ENCODE measurements around the gene SLC25A30. TPM values are rescaled to one million over a fixed set of nuclear protein-coding genes. Genes with fewer than 3 reads are reported as not detected.
"Not testable (repeated sequence)": the region's sequence is repeated elsewhere in the genome, so short reads cannot be mapped to it uniquely, and the experiment has no call there.

SLC25A30 gene
- total and polyA plus RNA-seq, 7 experiments from 2014 or later: 1.7 to 29.4 (median 19.3) TPM

DNA sequence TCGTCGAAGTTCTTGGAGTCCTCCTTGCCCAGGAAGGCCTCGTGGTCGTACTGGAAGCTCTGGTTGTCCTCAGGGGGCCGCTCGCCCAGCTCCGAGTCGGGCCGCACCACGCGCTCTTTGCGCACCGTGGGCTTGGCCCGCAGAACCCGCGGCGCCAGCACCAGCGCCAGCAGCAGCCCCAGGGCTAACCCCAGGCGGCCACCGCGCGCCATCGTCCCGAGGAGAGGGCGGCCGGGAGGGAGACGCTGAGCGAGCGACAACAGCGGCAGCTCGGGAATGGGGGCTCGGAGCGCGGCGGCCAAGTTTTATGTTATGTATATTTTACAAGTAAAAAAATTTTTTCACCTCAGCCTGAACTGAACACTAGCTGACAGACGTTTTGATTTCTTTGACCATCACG is 27.0 kb downstream of the SLC25A30 start:
- POLR2A ChIA-PET; DNase-seq; H3K9me3 Mint-ChIP-seq; H3K27ac Mint-ChIP-seq; intact Hi-C loops (cut with micrococcal nuclease); H3K27ac ChIP-seq (ENCODE audit: low read depth, low read length); H3K4me3 Mint-ChIP-seq; H3K4me3 ChIP-seq (ENCODE audit: low read length); H3K9me3 ChIP-seq (ENCODE audit: control insufficient read depth in 2 of 3, low read length in 3 of 3); H3K27me3 ChIP-seq (ENCODE audit: control insufficient read depth in 2 of 2, insufficient read depth in 2 of 2, low read length in 2 of 2); ATAC-seq; H3K27me3 Mint-ChIP-seq: not testable (repeated sequence)
- CTCF ChIA-PET: interaction anchor here (1.5 kb wide), 1 partner anchor 50 kb away, joined by 3 read pairs; the partner anchor contains the start of gene TPT1
- H3K36me3 Mint-ChIP-seq: peaks cover 10 to 38% (median 24%) of the 10 kb centered on the region in 5 donors
- Histone ChIP-seq H3K36me3 (ENCODE audit: control insufficient read depth in 2 of 3, insufficient read depth in 3 of 3, low read length in 3 of 3) (peaks cover 0 to 18% (median 0%) of the 10 kb centered on the region in 3 experiments), H3K4me1 (ENCODE audit: control insufficient read depth in 2 of 2, insufficient read depth in 2 of 2, low read length in 2 of 2) (peaks cover 10 to 13% of the 10 kb centered on the region in 2 donors)
- H3K4me1 Mint-ChIP-seq: peaks cover 19 to 31% (median 26%) of the 10 kb centered on the region in 7 donors

DNA sequence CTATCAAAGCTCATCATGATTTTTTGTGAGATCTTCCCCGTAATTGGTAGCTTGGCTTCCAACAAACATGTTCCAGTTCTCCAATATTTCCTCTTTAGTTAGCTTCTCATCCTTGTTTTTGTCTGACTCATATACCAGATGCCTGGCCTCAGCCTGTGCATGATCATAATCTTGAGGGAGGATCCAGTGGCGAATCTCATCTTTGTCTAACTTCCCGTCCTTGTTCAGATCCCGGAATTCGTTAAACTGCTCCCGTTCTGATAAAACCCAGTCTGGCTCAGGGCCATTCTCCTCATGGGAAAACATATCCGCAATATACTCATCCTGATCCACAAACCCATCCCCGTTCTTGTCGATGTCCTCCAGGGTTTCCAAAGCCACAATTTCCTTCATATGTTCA is 27.8 kb downstream of the SLC25A30 start:
- POLR2A ChIA-PET, H3K27me3 Mint-ChIP-seq: not testable (repeated sequence)

DNA sequence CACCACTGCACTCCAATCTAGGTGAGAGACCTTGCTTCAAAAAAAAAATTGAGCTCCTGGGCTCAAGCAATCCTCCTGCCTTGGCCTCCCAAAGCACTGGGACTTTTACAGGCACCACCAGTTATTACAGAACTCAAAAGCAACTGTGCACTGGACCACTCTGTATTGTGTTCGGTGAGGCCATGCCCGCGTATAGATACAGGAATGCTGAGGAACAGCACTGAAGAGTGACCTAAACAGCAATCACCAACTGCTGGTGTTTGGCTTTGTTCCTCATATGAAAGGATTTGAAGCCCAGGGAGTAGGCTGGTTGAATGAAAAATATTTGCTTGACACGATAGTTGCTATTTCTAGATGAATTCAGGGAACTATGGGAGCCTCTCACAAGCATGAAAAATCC is 29.5 kb downstream of the SLC25A30 start:
- H3K27ac Mint-ChIP-seq: no peak overlapping the region
- peaks cover 5 to 44% (median 36%) of the 10 kb centered on the region in 5 donors for H3K36me3 Mint-ChIP-seq
- no peak for DNase-seq
- POLR2A ChIA-PET: interaction anchor here (0.6 kb wide), 1 partner anchor 23 kb away, joined by 3 read pairs; no protein-coding TSS in a partner anchor
- CTCF ChIA-PET: interaction anchor here (1.0 kb wide), 1 partner anchor 17 kb away, joined by 3 read pairs; no protein-coding TSS in a partner anchor
- Histone ChIP-seq H3K36me3 (ENCODE audit: control insufficient read depth in 2 of 3, insufficient read depth in 3 of 3, low read length in 3 of 3) (peaks cover 0 to 17% (median 0%) of the 10 kb centered on the region in 3 experiments), H3K27me3 (ENCODE audit: control insufficient read depth in 2 of 2, insufficient read depth in 2 of 2, low read length in 2 of 2) (no peaks in the 10 kb centered on the region), H3K4me3 (ENCODE audit: low read length) (no peak overlapping the region), H3K9me3 (ENCODE audit: control insufficient read depth in 2 of 3, low read length in 3 of 3) (no peaks in the 10 kb centered on the region), H3K27ac (ENCODE audit: low read depth, low read length) (no peak overlapping the region), H3K4me1 (ENCODE audit: control insufficient read depth in 2 of 2, insufficient read depth in 2 of 2, low read length in 2 of 2) (no peaks in the 10 kb centered on the region)
- no peak for ATAC-seq
- H3K4me3 Mint-ChIP-seq: no peak overlapping the region
- no peaks in the 10 kb centered on the region for H3K27me3 Mint-ChIP-seq
- intact Hi-C loops (cut with micrococcal nuclease): no loop called here
- peaks cover 0 to 7% (median 4%) of the 10 kb centered on the region in 7 donors for H3K4me1 Mint-ChIP-seq
- peaks cover 0 to 4% (median 0%) of the 10 kb centered on the region in 11 donors for H3K9me3 Mint-ChIP-seq

More for the DNA sequence above, 27.8 kb downstream of the SLC25A30 start:
- peaks cover 11 to 24% (median 18%) of the 10 kb centered on the region in 7 donors for H3K4me1 Mint-ChIP-seq
- H3K4me3 Mint-ChIP-seq; H3K27ac ChIP-seq (ENCODE audit: low read depth, low read length); intact Hi-C loops (cut with micrococcal nuclease); H3K9me3 ChIP-seq (ENCODE audit: control insufficient read depth in 2 of 3, low read length in 3 of 3); H3K27ac Mint-ChIP-seq; H3K27me3 ChIP-seq (ENCODE audit: control insufficient read depth in 2 of 2, insufficient read depth in 2 of 2, low read length in 2 of 2); H3K4me1 ChIP-seq (ENCODE audit: control insufficient read depth in 2 of 2, insufficient read depth in 2 of 2, low read length in 2 of 2); CTCF ChIA-PET; DNase-seq; ATAC-seq; H3K9me3 Mint-ChIP-seq; H3K4me3 ChIP-seq (ENCODE audit: low read length): not testable (repeated sequence)
- peaks cover 0 to 13% (median 0%) of the 10 kb centered on the region in 3 experiments for H3K36me3 ChIP-seq (ENCODE audit: control insufficient read depth in 2 of 3, insufficient read depth in 3 of 3, low read length in 3 of 3)
- H3K36me3 Mint-ChIP-seq: peaks cover 5 to 33% (median 21%) of the 10 kb centered on the region in 5 donors

DNA sequence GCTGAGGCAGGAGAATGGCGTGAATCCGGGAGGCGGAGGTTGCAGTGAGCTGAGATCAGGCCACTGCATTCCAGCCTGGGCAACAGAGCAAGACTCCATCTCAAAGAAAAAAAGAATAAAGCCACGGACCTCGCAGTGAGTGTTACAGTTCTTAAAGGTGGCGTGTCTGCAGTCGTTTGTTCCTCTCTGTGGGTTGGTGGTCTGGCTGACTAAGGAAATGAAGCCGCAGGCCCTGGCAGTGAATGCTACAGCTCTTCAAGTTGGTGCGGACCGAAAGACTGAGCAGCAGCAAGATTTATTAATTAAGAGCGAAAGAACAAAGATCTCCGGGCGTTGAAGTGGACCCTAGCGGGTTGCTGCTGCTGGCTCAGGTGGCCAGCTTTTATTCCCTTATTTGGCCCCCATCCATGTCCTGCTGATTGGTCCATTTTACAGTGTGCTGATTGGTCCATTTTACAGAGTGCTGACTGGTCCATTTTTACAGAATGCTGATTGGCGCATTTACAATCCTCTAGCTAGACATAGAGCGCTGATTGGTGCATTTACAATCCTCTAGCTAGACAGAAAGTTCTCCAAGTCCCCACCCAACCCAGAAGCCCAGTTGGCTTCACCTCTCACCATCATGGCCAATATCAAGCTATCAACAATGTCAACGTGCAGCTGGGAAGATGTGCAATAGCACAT is 31.1 kb downstream of the SLC25A30 start:
- H3K4me1 Mint-ChIP-seq; H3K9me3 ChIP-seq (ENCODE audit: control insufficient read depth in 2 of 3, low read length in 3 of 3); DNase-seq; H3K27me3 ChIP-seq (ENCODE audit: control insufficient read depth in 2 of 2, insufficient read depth in 2 of 2, low read length in 2 of 2); H3K27ac ChIP-seq (ENCODE audit: low read depth, low read length); H3K4me3 ChIP-seq (ENCODE audit: low read length); intact Hi-C loops (cut with micrococcal nuclease); H3K4me3 Mint-ChIP-seq; H3K4me1 ChIP-seq (ENCODE audit: control insufficient read depth in 2 of 2, insufficient read depth in 2 of 2, low read length in 2 of 2); H3K27me3 Mint-ChIP-seq; H3K9me3 Mint-ChIP-seq: not testable (repeated sequence)
- H3K36me3 ChIP-seq (ENCODE audit: control insufficient read depth in 2 of 3, insufficient read depth in 3 of 3, low read length in 3 of 3): peaks cover 0 to 15% (median 0%) of the 10 kb centered on the region in 3 experiments
- POLR2A ChIA-PET: interaction anchor here (0.6 to 1.2 kb wide), 2 partner anchors 9 to 13 kb away, joined by 3 read pairs; no protein-coding TSS in a partner anchor
- H3K36me3 Mint-ChIP-seq: peaks cover 5 to 38% (median 36%) of the 10 kb centered on the region in 5 donors
- H3K27ac Mint-ChIP-seq: peak overlapping the region in 2 of 9 donors; percentile 38 to 48
- ATAC-seq: peak; percentile 27
- CTCF ChIA-PET: interaction anchor here (0.9 kb wide), 1 partner anchor 19 kb away, joined by 3 read pairs; no protein-coding TSS in a partner anchor

DNA sequence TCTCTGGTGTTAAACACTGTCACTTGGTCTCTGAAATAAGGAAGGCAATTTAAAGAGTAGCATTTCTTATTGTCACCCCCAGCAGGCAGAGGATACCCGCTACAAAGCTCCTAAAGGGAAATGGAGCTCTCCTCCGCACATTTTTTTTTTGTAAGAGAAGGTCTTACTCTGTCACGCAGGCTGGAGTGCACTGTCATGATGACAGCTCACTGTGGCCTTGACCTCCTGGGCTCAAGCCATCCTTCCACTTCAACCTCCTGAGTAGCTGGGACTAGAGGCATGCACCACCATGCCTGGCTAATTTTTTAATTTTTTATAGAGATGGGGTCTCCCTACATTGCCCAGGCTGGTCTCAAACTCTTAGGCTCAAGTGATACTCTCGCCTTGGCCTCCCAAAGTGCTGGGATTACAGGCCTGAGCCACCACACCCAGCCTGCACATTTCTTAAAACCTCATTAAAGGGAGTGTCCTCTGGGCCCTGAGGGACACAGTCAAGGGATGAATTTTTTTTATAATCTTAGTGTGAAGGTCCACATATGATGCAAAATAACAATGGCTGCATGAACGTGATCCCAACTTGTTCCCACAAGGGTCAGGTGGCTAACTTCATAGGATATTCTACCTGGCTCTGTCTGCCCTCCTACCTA is 32.1 kb downstream of the SLC25A30 start:
- Histone ChIP-seq H3K27me3 (ENCODE audit: control insufficient read depth in 2 of 2, insufficient read depth in 2 of 2, low read length in 2 of 2) (no peaks in the 10 kb centered on the region), H3K27ac (ENCODE audit: low read depth, low read length) (no peak overlapping the region), H3K4me1 (ENCODE audit: control insufficient read depth in 2 of 2, insufficient read depth in 2 of 2, low read length in 2 of 2) (no peaks in the 10 kb centered on the region), H3K4me3 (ENCODE audit: low read length) (no peak overlapping the region), H3K36me3 (ENCODE audit: control insufficient read depth in 2 of 3, insufficient read depth in 3 of 3, low read length in 3 of 3) (peaks cover 0 to 13% (median 0%) of the 10 kb centered on the region in 3 experiments), H3K9me3 (ENCODE audit: control insufficient read depth in 2 of 3, low read length in 3 of 3) (no peaks in the 10 kb centered on the region)
- ChIA-PET POLR2A (interaction anchor here (1.2 kb wide), 1 partner anchor 10 kb away, joined by 3 read pairs; no protein-coding TSS in a partner anchor), CTCF (no interaction called here)
- no peak for DNase-seq
- H3K9me3 Mint-ChIP-seq: peaks cover 0 to 4% (median 0%) of the 10 kb centered on the region in 11 donors
- H3K27ac Mint-ChIP-seq: peak overlapping the region in 1 of 9 donors; percentile 69
- intact Hi-C loops (cut with micrococcal nuclease): no loop called here
- no peak for ATAC-seq
- no peak overlapping the region for H3K4me3 Mint-ChIP-seq
- H3K27me3 Mint-ChIP-seq: no peaks in the 10 kb centered on the region
- H3K4me1 Mint-ChIP-seq: peaks cover 0 to 6% (median 4%) of the 10 kb centered on the region in 7 donors
- peaks cover 5 to 38% (median 32%) of the 10 kb centered on the region in 5 donors for H3K36me3 Mint-ChIP-seq

DNA sequence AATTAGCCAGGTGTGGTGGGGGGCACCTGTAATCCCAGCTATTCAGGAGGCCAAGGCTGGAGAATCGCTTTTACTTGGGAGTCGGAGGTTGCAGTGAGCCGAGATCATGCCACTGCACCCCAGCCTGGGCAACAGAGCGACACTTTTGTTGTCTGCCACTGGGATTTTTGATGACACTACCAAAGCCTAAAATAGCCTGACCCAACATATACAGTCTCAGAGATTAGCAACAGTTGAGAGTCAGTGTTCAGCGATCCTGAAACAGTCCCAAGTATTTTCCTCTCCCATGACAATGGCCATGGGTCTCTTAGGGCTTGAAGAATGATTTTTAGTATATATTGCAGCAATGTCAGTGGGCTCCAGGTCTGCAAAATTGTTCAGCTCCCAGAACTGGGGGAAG is 32.9 kb downstream of the SLC25A30 start:
- Histone ChIP-seq H3K9me3 (ENCODE audit: control insufficient read depth in 2 of 3, low read length in 3 of 3) (no peaks in the 10 kb centered on the region), H3K36me3 (ENCODE audit: control insufficient read depth in 2 of 3, insufficient read depth in 3 of 3, low read length in 3 of 3) (peaks cover 0 to 13% (median 0%) of the 10 kb centered on the region in 3 experiments), H3K4me3 (ENCODE audit: low read length) (no peak overlapping the region), H3K4me1 (ENCODE audit: control insufficient read depth in 2 of 2, insufficient read depth in 2 of 2, low read length in 2 of 2) (no peaks in the 10 kb centered on the region), H3K27ac (ENCODE audit: low read depth, low read length) (no peak overlapping the region), H3K27me3 (ENCODE audit: control insufficient read depth in 2 of 2, insufficient read depth in 2 of 2, low read length in 2 of 2) (no peaks in the 10 kb centered on the region)
- H3K27ac Mint-ChIP-seq: no peak overlapping the region
- H3K9me3 Mint-ChIP-seq: peaks cover 0 to 4% (median 0%) of the 10 kb centered on the region in 11 donors
- no peak overlapping the region for H3K4me3 Mint-ChIP-seq
- POLR2A ChIA-PET: interaction anchor here (0.8 kb wide), 2 partner anchors 10 to 18 kb away, joined by 4 to 6 read pairs; no protein-coding TSS in a partner anchor
- intact Hi-C loops (cut with micrococcal nuclease): no loop called here
- H3K36me3 Mint-ChIP-seq: peaks cover 2 to 32% (median 25%) of the 10 kb centered on the region in 5 donors
- H3K27me3 Mint-ChIP-seq: no peaks in the 10 kb centered on the region
- CTCF ChIA-PET: interaction anchor here (0.6 kb wide), 1 partner anchor 89 kb away, joined by 4 read pairs; no protein-coding TSS in a partner anchor
- no peak for DNase-seq
- ATAC-seq: no peak
- peaks cover 0 to 6% (median 4%) of the 10 kb centered on the region in 7 donors for H3K4me1 Mint-ChIP-seq

All from naive thymus-derived CD4-positive, alpha-beta T cell (primary cell).